WI38 (cell line): ENCODE results near the gene MAPK11.
A peak's percentile ranks its signal among the peaks of the same experiment; 100 is the strongest.

ENCODE experiments used
- H3K4me3 ChIP-seq: 2 replicates; pipeline ENCODE4 v1.5.1; 2011; ENCODE audit warnings: low read depth, mild to moderate bottlenecking, control low read depth, low read length
- TF ChIP-seq, protein P1 (sequence below): IDR thresholded peaks from 2 replicates; pipeline ENCODE4 v1.5.1; 2012; ENCODE audit warnings: low read depth, mild to moderate bottlenecking, control low read depth, low read length

MAPK11 gene

DNA sequence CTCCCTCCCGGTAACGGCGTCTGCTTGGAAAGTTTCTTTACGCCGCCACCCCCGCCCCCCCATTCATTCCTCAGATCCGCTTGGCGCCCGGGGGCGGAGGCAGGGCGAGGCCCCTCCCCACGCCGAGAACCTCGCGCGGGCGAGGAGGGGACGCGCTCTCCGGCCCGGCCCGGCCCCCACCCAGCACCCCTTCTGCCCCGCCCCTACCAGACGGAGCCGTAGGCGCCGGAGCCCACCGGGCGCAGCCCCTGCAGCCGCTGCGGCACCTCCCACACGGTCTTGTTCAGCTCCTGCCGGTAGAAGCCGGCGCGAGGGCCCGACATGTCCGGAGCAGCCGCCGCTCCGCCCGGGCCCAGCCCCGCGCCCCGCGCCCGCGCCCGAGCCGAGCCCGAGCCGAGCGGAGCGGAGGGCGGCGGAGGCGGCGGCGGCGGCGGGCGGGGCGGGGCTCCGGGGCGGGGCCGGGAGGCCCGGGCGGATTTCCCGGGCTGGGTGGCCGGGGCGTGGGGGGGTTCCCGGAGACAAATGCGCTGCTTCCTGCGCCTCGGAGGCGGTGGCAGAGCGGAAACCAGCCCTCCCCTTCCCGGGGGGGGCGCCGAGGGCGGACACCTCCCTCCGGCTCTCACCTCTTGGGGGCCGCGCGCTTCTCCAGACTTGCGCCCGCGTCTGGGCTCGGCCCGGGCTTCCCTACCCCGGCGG is at the start of gene MAPK11:
Gene MAPK11 (minus strand): TSS at position 411 of the 696 bp plus-strand sequence. CDS start 88 bp downstream, at position 323.
- TF ChIP-seq, protein P1, sequence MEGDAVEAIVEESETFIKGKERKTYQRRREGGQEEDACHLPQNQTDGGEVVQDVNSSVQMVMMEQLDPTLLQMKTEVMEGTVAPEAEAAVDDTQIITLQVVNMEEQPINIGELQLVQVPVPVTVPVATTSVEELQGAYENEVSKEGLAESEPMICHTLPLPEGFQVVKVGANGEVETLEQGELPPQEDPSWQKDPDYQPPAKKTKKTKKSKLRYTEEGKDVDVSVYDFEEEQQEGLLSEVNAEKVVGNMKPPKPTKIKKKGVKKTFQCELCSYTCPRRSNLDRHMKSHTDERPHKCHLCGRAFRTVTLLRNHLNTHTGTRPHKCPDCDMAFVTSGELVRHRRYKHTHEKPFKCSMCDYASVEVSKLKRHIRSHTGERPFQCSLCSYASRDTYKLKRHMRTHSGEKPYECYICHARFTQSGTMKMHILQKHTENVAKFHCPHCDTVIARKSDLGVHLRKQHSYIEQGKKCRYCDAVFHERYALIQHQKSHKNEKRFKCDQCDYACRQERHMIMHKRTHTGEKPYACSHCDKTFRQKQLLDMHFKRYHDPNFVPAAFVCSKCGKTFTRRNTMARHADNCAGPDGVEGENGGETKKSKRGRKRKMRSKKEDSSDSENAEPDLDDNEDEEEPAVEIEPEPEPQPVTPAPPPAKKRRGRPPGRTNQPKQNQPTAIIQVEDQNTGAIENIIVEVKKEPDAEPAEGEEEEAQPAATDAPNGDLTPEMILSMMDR, result no peak
- H3K4me3 ChIP-seq, result peak within 1 kb of the TSS; percentile 59

DNA sequence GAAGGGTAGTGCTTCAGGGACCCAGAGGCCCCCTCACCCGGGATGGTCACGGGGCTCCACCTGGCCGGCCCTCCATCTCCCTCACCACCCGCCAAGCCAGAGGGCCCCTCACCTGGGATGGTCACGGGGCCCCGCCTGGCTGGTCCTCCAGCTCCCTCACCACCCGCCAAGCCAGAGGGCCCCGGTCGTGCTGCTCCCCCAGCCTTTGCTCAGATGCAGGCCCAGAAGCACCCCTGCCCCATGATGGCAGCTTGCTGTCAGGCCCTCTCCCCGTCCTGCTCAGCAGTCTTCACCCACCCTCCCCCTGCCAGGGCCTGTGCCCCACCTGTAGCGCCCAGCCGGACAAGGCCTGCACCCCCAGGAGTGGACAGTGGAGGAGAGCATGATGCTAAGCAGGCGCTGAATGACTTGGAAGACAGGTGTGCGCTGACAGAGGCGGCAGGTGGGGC is 49.3 kb upstream of the MAPK11 start:
- TF ChIP-seq, protein P1, result no peak
- H3K4me3 ChIP-seq, result no peak overlapping the region

DNA sequence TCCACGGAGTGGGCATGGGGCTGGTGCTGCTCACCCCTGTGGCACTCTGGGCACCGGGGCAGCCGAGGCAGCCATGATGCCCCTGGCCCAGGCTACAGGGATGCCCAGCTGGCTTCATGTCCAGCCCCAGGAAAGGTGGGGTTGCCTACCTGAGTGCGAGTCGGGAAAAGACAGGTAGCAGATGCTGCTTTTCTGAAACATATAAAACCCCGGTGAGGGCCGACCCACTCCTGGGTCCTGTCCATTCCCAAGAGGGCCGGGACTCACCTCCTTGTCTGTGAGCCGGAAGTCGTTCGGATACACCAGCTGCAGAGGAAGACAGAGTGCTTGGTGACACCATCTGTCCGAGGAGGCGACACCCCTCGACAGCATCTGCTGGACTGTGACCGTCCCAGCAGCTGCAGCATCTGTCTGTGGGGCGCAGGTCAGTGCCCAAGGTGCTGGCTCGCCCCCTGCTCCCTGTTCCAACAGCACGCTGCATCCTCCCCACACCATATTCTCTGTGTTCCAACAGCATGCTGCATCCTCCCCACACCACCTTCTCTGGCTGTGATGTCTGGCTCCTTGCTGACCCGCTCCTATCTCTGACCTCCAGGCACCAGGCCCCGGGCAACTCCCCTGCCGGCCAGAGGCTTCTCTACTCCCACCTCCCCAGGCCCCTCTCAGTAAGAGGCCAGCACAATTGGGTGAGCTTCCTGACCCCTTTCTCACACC is 48.7 kb upstream of the MAPK11 start:
- H3K4me3 ChIP-seq, result no peak overlapping the region
- TF ChIP-seq, protein P1, result no peak

DNA sequence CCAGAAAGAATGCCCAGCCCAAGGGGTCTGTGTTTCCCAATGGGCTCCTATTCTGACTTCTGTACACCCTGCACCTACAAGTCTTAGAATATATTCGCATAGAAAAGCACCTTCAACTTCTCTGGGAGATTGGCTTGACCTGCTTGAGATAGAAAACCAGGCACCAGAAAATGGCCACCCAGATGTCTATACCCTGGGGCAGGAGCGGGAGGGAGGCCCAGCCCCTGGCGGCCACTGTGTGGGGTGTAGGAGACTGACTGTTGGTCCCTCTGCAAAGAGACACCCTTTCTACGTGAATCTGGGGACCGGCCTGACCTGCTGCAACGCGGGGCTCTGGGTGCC is 48.1 kb upstream of the MAPK11 start:
- H3K4me3 ChIP-seq, result no peak overlapping the region
- TF ChIP-seq, protein P1, result no peak

DNA sequence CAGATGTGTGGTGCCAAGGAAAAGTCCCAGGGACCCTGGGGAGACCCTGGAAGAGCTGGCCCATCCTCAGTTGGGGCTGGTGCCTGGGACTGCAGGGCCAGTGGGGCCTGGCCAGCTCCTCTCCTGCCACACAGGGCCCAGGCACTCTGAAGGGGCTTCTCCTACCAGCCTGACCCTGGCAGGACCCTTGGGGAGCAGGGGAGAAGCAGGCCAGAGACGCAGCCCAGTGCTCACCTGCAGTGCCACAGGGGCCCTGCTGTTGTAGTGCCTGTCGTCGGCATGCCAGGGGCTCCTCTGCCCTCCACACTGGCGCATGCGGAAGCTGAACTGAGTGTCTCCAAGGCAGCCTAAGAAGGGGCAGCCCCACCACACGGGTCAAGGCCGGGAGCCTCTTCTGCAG is 47.5 kb upstream of the MAPK11 start:
- TF ChIP-seq, protein P1, result no peak
- H3K4me3 ChIP-seq, result no peak overlapping the region

DNA sequence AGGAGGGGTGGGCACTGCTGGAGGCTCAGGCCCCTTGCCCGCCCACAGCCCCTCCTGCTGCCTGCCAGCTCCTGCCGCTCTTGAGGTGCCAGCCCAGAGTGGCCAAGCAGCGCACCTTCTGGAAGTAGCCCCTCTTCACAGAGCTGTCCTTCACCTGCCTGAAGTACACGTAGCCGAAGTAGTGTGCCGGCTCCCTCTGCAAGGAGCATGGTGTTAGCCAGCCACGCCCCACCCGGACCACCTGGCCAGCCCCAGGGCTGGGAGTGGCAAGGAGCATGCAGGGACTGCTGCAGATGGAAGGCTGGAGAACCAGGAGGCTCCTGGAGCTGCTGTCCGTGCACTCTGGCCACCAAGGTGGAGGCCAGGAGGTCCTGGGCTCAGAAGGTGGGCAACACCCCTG is 47.0 kb upstream of the MAPK11 start:
- no peak overlapping the region for H3K4me3 ChIP-seq
- TF ChIP-seq, protein P1, result no peak
